Astrocyte (in vitro differentiated cells and primary cell): ENCODE measurements around the gene CERS1.

ENCODE experiments used
- CTCF ChIP-seq: IDR thresholded peaks from 2 replicates; pipeline ENCODE4 v1.5.1; 2011; ENCODE audit warnings: low read depth, mild to moderate bottlenecking, inconsistent platforms, low read length, moderate library complexity; ENCODE audit not compliant: insufficient read depth
- EZH2 ChIP-seq: IDR thresholded peaks from 2 replicates; pipeline ENCODE4 v1.6.1; 2012; ENCODE audit warnings: mild to moderate bottlenecking, low read length, inconsistent platforms; ENCODE audit not compliant: insufficient read depth

GRCh38 chr19:18844806-18845329 lies 51.1 kb downstream of the CERS1 start:
- TF ChIP-seq CTCF (no peak), EZH2 (no peak)
